GM23338 (cell line): ENCODE data around the gene AKIRIN1.

ENCODE experiments used
- EZH2 ChIP-seq: fragments of 200-600 bp; sonication (generic); IDR thresholded peaks from one replicate; pipeline ENCODE4 v1.8.0; 2017; ENCODE audit warnings: antibody characterized with exemption, mild to moderate bottlenecking, low read depth; ENCODE audit not compliant: unreplicated experiment
- STAT1 ChIP-seq: IDR thresholded peaks from one replicate; pipeline ENCODE4 v1.6.1; 2016; ENCODE audit warnings: antibody characterized with exemption; ENCODE audit not compliant: unreplicated experiment

DNA sequence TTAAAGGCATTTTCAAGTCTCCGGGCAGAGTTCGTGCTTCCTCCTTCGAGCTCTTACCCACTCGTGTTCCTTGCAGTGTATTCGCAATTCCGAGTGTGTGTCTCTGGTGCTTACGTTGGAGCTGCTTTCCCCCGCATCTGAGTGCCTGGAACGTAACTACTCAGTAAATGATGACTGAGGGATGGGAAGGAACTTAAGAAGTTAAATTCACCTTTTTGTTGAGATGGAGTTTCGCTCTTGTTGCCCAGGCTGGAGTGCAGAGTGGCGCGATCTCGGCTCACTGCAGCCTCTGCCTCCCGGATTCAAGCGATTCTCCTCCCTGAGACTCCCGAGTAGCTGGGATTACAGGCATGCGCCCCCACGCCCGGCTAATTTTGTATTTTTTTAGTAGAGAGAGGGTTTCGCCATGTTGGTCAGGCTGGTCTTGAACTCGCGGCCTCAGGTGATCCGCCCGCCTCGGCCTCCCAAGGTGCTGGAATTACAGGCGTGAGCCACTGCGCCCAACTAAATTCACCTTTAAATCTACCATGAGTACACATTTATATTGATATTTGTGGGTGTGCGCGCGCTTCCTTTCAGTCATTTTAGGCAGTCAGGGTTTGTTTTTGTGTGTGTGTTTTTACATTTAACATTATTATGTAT lies 35.9 kb downstream of the AKIRIN1 start:
- TF ChIP-seq EZH2 (no peak), STAT1 (no peak)
